DOHH2 (cell line): ENCODE measurements around the gene MYL12A.

Source experiments
- CTCF ChIP-seq: fragments of 200-600 bp; sonication (generic); IDR thresholded peaks from one replicate; pipeline ENCODE4 v1.5.1; 2014; ENCODE audit warnings: antibody characterized with exemption, mild to moderate bottlenecking, low read depth, low read length; ENCODE audit not compliant: poor library complexity, severe bottlenecking
- EZH2phosphoT487 ChIP-seq: fragments of 200-600 bp; sonication (generic); IDR thresholded peaks from 2 replicates; pipeline ENCODE4 v1.6.1; 2017; ENCODE audit warnings: borderline replicate concordance, mild to moderate bottlenecking, antibody characterized with exemption, low read length, moderate library complexity, mixed read lengths

DNA sequence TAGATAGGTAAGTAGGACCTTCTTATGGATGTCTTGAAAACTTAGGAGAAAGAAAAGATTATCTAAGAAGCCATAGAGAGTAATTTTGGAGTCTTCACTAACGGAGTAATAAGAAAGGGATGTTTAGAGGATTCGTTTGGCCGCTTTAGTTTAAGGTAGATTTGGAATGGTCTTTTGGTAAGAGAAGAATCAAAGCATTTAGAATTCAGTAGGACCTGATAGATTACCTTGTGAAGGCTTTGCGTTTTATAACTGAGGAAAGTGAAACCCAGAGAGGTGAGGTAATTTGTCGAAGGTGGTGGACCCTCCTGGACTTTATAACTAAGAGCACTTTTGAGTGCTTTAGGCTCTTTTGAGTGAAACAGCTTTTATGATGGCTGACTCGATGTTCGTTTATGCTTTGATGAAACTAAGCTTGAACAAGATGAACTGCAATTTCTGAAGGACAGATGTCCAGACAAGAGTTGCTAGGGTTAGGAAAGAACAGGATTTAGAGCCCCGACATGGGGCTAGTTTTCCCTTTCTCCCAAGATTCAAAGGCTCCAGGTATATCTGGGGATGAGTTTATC is 15.6 kb downstream of the MYL12A start:
- TF ChIP-seq CTCF, result no peak
- TF ChIP-seq EZH2phosphoT487, result no peak
